Measurements from ENCODE around the gene UBASH3B. TPM values are rescaled to one million over a fixed set of nuclear protein-coding genes. Genes with fewer than 3 reads are reported as not detected.
"Not testable (repeated sequence)": the region's sequence is repeated elsewhere in the genome, so short reads cannot be mapped to it uniquely, and the experiment has no call there.

UBASH3B gene
- total RNA-seq, 1 experiment from 2014 or later, result 81.9 TPM

- Histone ChIP-seq H3K27ac (no peak overlapping the region), H3K36me3 (ENCODE audit: low read depth) (no peaks in the 10 kb centered on the region), H3K27me3 (ENCODE audit: insufficient read depth, low read depth) (no peaks in the 10 kb centered on the region), H3K9me3 (ENCODE audit: insufficient read depth, low read depth) (peaks cover 9% of the 10 kb centered on the region), H4K20me1 (ENCODE audit: insufficient read depth) (no peaks in the 10 kb centered on the region), H3K4me1 (replicated peaks; ENCODE audit: insufficient read depth) (0 out of 2 replicates have a peak, but pooled peaks cover 5% of the 10 kb centered on the region), H3K9me2 (ENCODE audit: insufficient read depth) (no peaks in the 10 kb centered on the region), H3K79me2 (ENCODE audit: low read depth) (no peaks in the 10 kb centered on the region), H2AFZ (no peak overlapping the region), H3K4me3 (no peak overlapping the region), H3F3A (ENCODE audit: insufficient read depth, low read depth) (0 out of 2 replicates have a peak, but pooled peaks cover 4% of the 10 kb centered on the region), H3K4me2 (no peak overlapping the region)
- no peak for DNase-seq
- ChIA-PET CTCF (no interaction called here), POLR2A (ENCODE audit: unreplicated experiment) (no interaction called here)
- BruUV-seq (replicated peaks), result no TSS peak
- TF ChIP-seq CTCF (conservative IDR thresholded peaks at IDR 0.05) (no peak), EZH2 (IDR thresholded peaks at IDR 0.05; ENCODE audit: low read depth) (no peak)
- intact Hi-C loops (cut with micrococcal nuclease; ENCODE audit: unreplicated experiment), result no loop called here
Observed at GRCh38 chr11:122618927-122619326, 36.6 kb upstream of the UBASH3B start.

- Histone ChIP-seq H3K79me2 (ENCODE audit: low read depth) (no peaks in the 10 kb centered on the region), H3K4me1 (replicated peaks; ENCODE audit: insufficient read depth) (0 out of 2 replicates have a peak, but pooled peaks cover 5% of the 10 kb centered on the region), H4K20me1 (ENCODE audit: insufficient read depth) (no peaks in the 10 kb centered on the region), H3K4me3 (no peak overlapping the region), H3K27ac (no peak overlapping the region), H3K4me2 (no peak overlapping the region), H2AFZ (no peak overlapping the region), H3F3A (ENCODE audit: insufficient read depth, low read depth) (0 out of 2 replicates have a peak, but pooled peaks cover 4% of the 10 kb centered on the region), H3K9me3 (ENCODE audit: insufficient read depth, low read depth) (peaks cover 9% of the 10 kb centered on the region), H3K27me3 (ENCODE audit: insufficient read depth, low read depth) (no peaks in the 10 kb centered on the region), H3K36me3 (ENCODE audit: low read depth) (no peaks in the 10 kb centered on the region), H3K9me2 (ENCODE audit: insufficient read depth) (no peaks in the 10 kb centered on the region)
- intact Hi-C loops (cut with micrococcal nuclease; ENCODE audit: unreplicated experiment), result no loop called here
- TF ChIP-seq EZH2 (IDR thresholded peaks at IDR 0.05; ENCODE audit: low read depth), result no peak
- no peak for TF ChIP-seq CTCF (conservative IDR thresholded peaks at IDR 0.05)
- ChIA-PET POLR2A (ENCODE audit: unreplicated experiment) (no interaction called here), CTCF (no interaction called here)
- peak in 1 of 2 experiments; percentile 20 for DNase-seq
- no TSS peak for BruUV-seq (replicated peaks)
Observed at GRCh38 chr11:122619757-122620156, 35.8 kb upstream of the UBASH3B start.

GRCh38 chr11:122625501-122625900 is 30.0 kb upstream of the UBASH3B start:
- CTCF ChIA-PET, result interaction anchor here (0.7 kb wide), 1 partner anchor 226 kb away, joined by 9 read pairs; no protein-coding TSS in a partner anchor
- DNase-seq; H3K4me3 ChIP-seq; H2AFZ ChIP-seq; H3K4me2 ChIP-seq; H3K9me3 ChIP-seq (ENCODE audit: insufficient read depth, low read depth); H3K4me1 ChIP-seq (replicated peaks; ENCODE audit: insufficient read depth); BruUV-seq (replicated peaks); H3K27ac ChIP-seq; H4K20me1 ChIP-seq (ENCODE audit: insufficient read depth); H3K36me3 ChIP-seq (ENCODE audit: low read depth); H3K79me2 ChIP-seq (ENCODE audit: low read depth); H3K27me3 ChIP-seq (ENCODE audit: insufficient read depth, low read depth); H3K9me2 ChIP-seq (ENCODE audit: insufficient read depth); H3F3A ChIP-seq (ENCODE audit: insufficient read depth, low read depth): not testable (repeated sequence)
- POLR2A ChIA-PET (ENCODE audit: unreplicated experiment), result interaction anchor here (0.6 kb wide), 2 partner anchors 31 to 155 kb away, joined by 3 to 10 read pairs; no protein-coding TSS in a partner anchor
- intact Hi-C loops (cut with micrococcal nuclease; ENCODE audit: unreplicated experiment), result loop anchor here (5.0 kb wide), 1 partner anchor 437 kb away; the partner anchor contains the start of gene HSPA8

All from PC-9 (cell line).